Transverse colon (tissue), 4 donors: ENCODE measurements around the gene FITM1. TPM values are rescaled to one million over a fixed set of nuclear protein-coding genes. Genes with fewer than 3 reads are reported as not detected.
"Not testable (repeated sequence)": the region's sequence is repeated elsewhere in the genome, so short reads cannot be mapped to it uniquely, and the experiment has no call there.

Experiments used
- DNase-seq: peaks from one replicate; pipeline ENCODE4 v3.0.0-alpha.2; 2019
- H3K27ac ChIP-seq, 4 donors: fragments of 200-600 bp; sonication (generic); 2 replicates each; pipeline ENCODE4 v1.5.1; 2016 to 2018; ENCODE audit warnings: inconsistent platforms in 4 of 4
- H3K27me3 ChIP-seq: fragments of 200-600 bp; sonication (generic); 2 replicates; pipeline ENCODE4 v1.5.1; 2017; ENCODE audit warnings: inconsistent platforms
- H3K36me3 ChIP-seq, 4 donors: fragments of 200-600 bp; sonication (generic); 2 replicates each; pipeline ENCODE4 v1.5.1; 2017 to 2019; ENCODE audit warnings: inconsistent platforms in 4 of 4
- H3K4me1 ChIP-seq, 4 donors: fragments of 200-600 bp; sonication (generic); 2 replicates each; pipeline ENCODE4 v1.5.1; 2017 to 2020; ENCODE audit warnings: inconsistent platforms in 4 of 4
- H3K4me3 ChIP-seq, 4 donors: fragments of 200-600 bp; sonication (generic); 1 replicate in 1 of 4; 2 replicates in 3 of 4; pipeline versions ENCODE4 v1.5.1 to v1.6.1; 2017 to 2019; ENCODE audit warnings: inconsistent platforms in 4 of 4
- H3K9me3 ChIP-seq, 2 donors: fragments of 200-600 bp; sonication (generic); 2 replicates each; pipeline ENCODE4 v1.5.1; 2017 to 2019; ENCODE audit warnings: inconsistent platforms in 2 of 2
- EP300 ChIP-seq: sonication (generic); formaldehyde crosslinking; IDR thresholded peaks from one replicate; pipeline ENCODE4 v1.6.1; 2017; ENCODE audit warnings: antibody characterized with exemption, low read depth
- POLR2A ChIP-seq: fragments of 450-650 bp; IDR thresholded peaks from one replicate; pipeline ENCODE4 v1.6.1; 2016; ENCODE audit warnings: antibody characterized with exemption, mild to moderate bottlenecking, moderate library complexity
- POLR2AphosphoS5 ChIP-seq, 3 donors: sonication (generic); formaldehyde crosslinking; IDR thresholded peaks; one replicate each; pipeline ENCODE4 v1.6.1; 2016; ENCODE audit warnings: antibody characterized with exemption in 3 of 3
- WGBS, 2 donors: methylation state at CpG; one replicate each; pipeline ENCODE4 v1.1.5; 2018; ENCODE audit warnings: low coverage in 1 of 2; 5-methylcytosine and 5-hydroxymethylcytosine counted together
- in situ Hi-C, 4 donors: fragments of 200-750 bp; cut with MboI; loops; one replicate each; pipeline versions ENCODE4 v1.15.0 to v1.15.1; 2017; ENCODE audit warnings: low sequenced_read_pairs in 3 of 4, low pct_ligation_motif_present in 1 of 4, low pct_unique_long_range_greater_than_20kb in 1 of 4
- intact Hi-C: fragments of 100-400 bp; cut with DNase I; formaldehyde crosslinking; loops from one replicate; pipeline ENCODE4 v1.15.1; 2023; ENCODE audit warnings: low total_unique reads
- total RNA-seq, 4 donors: library from RNA; depleted of rRNA; stranded (reverse); fragments of >200 nt; gene quantifications; one replicate each; pipeline ENCODE4 v1.1.0, GENCODE V29; 2016
- TF ChIP-seq, protein P1 (sequence below), 5 experiments: fragments of 200-600 bp in 3 of 5; fragments of 450-650 bp in 2 of 5; sonication (generic) in 3 of 5; IDR thresholded peaks; 1 replicate in 2 of 5; 2 replicates in 3 of 5; pipeline ENCODE4 v1.5.1; 2016 to 2017; ENCODE audit warnings: antibody characterized with exemption in 5 of 5, inconsistent platforms in 3 of 5, mild to moderate bottlenecking in 2 of 5, moderate library complexity in 1 of 5

Gene FITM1
- total RNA-seq, 4 donors from 2014 or later = 1.4 to 1.6 TPM; not detected in 2

DNA sequence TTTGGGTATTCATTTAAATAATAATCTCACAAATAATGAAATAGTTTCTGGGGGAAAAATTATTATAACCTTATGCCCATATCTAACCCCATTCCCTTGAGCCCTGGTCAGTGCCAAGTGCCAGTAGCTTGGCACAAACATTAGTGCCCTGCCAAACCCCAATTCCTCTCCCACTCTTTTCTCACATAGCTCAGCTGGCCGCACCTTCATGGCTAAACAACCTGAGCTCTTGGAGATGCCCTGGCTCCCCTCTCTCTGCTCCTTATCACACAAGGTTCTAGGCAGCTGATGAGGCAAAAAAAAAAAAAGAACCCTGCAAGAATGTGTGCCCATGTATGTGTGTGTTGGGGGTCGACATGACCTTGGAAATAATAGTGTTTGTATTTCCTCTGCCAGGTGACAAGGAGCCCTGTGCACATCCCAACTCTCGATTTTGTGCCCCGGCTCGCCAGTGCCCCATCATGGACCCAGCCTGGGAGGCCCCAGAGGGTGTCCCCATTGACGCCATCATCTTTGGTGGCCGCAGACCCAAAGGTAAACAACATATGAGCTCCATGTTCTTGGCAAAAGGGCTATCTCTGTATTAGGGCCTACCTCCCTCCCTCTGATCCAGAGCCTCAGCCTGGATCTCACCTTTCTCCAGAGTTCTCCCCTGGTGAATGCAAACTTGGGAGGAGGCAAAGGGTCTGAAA is 28.0 kb upstream of the FITM1 start:
- Histone ChIP-seq H3K27ac (no peak overlapping the region), H3K4me1 (no peaks in the 10 kb centered on the region), H3K9me3 (no peaks in the 10 kb centered on the region), H3K4me3 (no peak overlapping the region), H3K36me3 (peaks cover 0 to 9% (median 0%) of the 10 kb centered on the region in 4 donors), H3K27me3 (no peaks in the 10 kb centered on the region)
- no peak for TF ChIP-seq POLR2A
- TF ChIP-seq, protein P1, sequence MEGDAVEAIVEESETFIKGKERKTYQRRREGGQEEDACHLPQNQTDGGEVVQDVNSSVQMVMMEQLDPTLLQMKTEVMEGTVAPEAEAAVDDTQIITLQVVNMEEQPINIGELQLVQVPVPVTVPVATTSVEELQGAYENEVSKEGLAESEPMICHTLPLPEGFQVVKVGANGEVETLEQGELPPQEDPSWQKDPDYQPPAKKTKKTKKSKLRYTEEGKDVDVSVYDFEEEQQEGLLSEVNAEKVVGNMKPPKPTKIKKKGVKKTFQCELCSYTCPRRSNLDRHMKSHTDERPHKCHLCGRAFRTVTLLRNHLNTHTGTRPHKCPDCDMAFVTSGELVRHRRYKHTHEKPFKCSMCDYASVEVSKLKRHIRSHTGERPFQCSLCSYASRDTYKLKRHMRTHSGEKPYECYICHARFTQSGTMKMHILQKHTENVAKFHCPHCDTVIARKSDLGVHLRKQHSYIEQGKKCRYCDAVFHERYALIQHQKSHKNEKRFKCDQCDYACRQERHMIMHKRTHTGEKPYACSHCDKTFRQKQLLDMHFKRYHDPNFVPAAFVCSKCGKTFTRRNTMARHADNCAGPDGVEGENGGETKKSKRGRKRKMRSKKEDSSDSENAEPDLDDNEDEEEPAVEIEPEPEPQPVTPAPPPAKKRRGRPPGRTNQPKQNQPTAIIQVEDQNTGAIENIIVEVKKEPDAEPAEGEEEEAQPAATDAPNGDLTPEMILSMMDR (IDR thresholded peaks at IDR 0.05) = no peak
- no peak for TF ChIP-seq POLR2AphosphoS5 (IDR thresholded peaks at IDR 0.05)
- no peak for TF ChIP-seq EP300
- WGBS, 2 donors = 64 to 95% methylated on average over 2 to 7 of the region's 7 CpGs
- no peak for DNase-seq
- in situ Hi-C loops = no loop called here
- intact Hi-C loops = loop anchor here (10.0 kb wide), 1 partner anchor 52 kb away; no protein-coding TSS in a partner anchor

DNA sequence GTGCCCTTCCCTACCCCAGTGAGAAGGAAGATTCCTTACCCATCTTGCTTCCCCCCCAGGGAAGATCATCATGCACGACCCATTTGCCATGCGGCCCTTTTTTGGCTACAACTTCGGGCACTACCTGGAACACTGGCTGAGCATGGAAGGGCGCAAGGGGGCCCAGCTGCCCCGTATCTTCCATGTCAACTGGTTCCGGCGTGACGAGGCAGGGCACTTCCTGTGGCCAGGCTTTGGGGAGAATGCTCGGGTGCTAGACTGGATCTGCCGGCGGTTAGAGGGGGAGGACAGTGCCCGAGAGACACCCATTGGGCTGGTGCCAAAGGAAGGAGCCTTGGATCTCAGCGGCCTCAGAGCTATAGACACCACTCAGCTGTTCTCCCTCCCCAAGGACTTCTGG is 27.0 kb upstream of the FITM1 start:
- DNase-seq = no peak
- Histone ChIP-seq H3K9me3 (no peaks in the 10 kb centered on the region), H3K36me3 (peaks cover 0 to 9% (median 0%) of the 10 kb centered on the region in 4 donors), H3K4me1 (peaks cover 0 to 2% (median 0%) of the 10 kb centered on the region in 4 donors), H3K27me3 (no peaks in the 10 kb centered on the region), H3K27ac (no peak overlapping the region), H3K4me3 (no peak overlapping the region)
- 95% methylated on average over 12 of the region's 13 CpGs; no CpG with 5 or more reads in 1 of the 2 donors for WGBS, 2 donors
- intact Hi-C loops = loop anchor here (10.0 kb wide), 1 partner anchor 51 kb away; no protein-coding TSS in a partner anchor
- no peak for TF ChIP-seq POLR2AphosphoS5 (IDR thresholded peaks at IDR 0.05)
- no peak for TF ChIP-seq EP300
- no peak for TF ChIP-seq POLR2A
- TF ChIP-seq, protein P1 (IDR thresholded peaks at IDR 0.05) = no peak
- in situ Hi-C loops = no loop called here

DNA sequence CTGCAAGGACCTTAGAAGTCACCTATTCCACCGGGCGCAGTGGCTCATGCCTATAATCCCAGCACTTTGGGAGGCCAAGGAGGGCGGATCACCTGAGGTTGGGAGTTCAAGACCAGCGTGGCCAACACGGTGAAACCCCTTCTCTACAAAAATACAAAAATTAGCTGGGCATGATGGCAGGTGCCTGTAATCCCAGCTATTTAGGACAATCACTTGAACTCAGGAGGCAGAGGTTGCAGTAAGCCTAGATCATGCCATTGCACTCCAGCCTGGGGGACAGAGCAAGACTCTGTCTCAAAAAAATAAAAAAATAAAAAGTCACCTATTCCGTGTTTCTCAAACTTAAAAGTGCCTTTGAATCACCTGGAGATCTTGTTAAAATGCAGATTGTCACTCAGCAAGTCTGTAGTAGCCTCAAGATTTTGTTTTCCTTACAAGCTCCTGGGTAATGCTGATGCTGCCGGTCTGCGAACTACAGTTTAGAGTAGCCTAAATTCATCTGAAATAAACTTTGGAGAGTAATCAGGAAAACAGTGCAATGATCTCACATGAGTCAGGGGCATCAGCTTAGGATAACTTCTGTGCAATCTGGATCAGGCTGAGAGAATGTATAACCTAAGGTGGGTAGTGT is 24.7 kb upstream of the FITM1 start:
- intact Hi-C loops = loop anchor here (5.0 to 10.0 kb wide), 2 partner anchors 43 to 49 kb away; no protein-coding TSS in a partner anchor
- WGBS, 2 donors = 84 to 86% methylated on average over 3 to 8 of the region's 8 CpGs
- H3K27ac ChIP-seq, H3K9me3 ChIP-seq, H3K27me3 ChIP-seq, H3K4me3 ChIP-seq, H3K36me3 ChIP-seq, in situ Hi-C loops, DNase-seq: not testable (repeated sequence)
- peaks cover 0 to 19% (median 8%) of the 10 kb centered on the region in 4 donors for H3K4me1 ChIP-seq

DNA sequence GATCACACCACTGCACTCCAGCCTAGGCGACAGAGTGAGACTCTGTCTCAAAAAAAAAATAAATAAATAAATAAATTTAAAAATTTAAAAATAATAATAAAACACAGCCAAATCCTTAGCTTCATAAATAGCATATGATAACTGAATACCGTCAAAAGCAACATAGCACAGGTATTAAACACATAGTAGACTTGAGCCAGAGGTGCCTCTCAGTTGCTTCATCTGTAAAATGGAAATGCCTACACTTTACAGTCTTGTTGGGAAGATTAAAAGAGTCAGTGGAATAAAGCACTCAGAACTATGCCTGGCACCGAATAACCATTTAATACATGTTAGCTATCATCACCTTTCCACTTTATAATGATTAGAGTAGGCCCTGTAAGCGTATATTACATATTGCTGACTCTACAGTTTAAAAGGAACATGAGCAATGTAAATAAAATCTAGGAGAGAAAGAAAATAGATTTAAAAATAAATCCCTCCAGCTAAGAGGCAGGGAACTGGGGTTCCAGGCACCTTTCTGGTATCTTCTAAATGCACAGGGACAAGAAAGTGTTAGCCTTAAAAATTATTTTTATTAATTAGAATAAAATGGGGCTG is 23.7 kb upstream of the FITM1 start:
- DNase-seq = no peak
- Histone ChIP-seq H3K36me3 (peaks cover 0 to 9% (median 0%) of the 10 kb centered on the region in 4 donors), H3K27ac (no peak overlapping the region), H3K4me1 (peaks cover 0 to 25% (median 9%) of the 10 kb centered on the region in 4 donors), H3K27me3 (no peaks in the 10 kb centered on the region), H3K4me3 (no peak overlapping the region), H3K9me3 (no peaks in the 10 kb centered on the region)
- WGBS, 2 donors = 91 to 95% methylated on average over 4 of the region's 4 CpGs
- intact Hi-C loops (loop anchor here (5.0 to 10.0 kb wide), 2 partner anchors 44 to 48 kb away; no protein-coding TSS in a partner anchor), in situ Hi-C loops (no loop called here)
- TF ChIP-seq POLR2A = no peak
- TF ChIP-seq, protein P1 (IDR thresholded peaks at IDR 0.05) = no peak
- no peak for TF ChIP-seq EP300
- TF ChIP-seq POLR2AphosphoS5 (IDR thresholded peaks at IDR 0.05) = no peak
